H1 (cell line): ENCODE measurements around the gene TMEM106C.

Source experiments
- EP300 ChIP-seq, 2 experiments: IDR thresholded peaks; 1 replicate in 1 of 2; 2 replicates in 1 of 2; pipeline ENCODE4 v1.6.1; 2011 to 2012; ENCODE audit warnings: low read depth in 2 of 2, low read length in 2 of 2, mild to moderate bottlenecking in 2 of 2, borderline replicate concordance in 1 of 2, inconsistent platforms in 1 of 2, moderate library complexity in 1 of 2
- EZH2 ChIP-seq: fragments of 200-600 bp; sonication (generic); IDR thresholded peaks from 2 replicates; pipeline ENCODE4 v1.7.1; 2012; ENCODE audit warnings: low read depth, mild to moderate bottlenecking, moderate library complexity, low read length, inconsistent platforms; ENCODE audit not compliant: severe bottlenecking
- HDAC2 ChIP-seq, 2 experiments: fragments of 300-600 bp in 1 of 2; sonication (generic) in 1 of 2; IDR thresholded peaks; 2 replicates each; pipeline ENCODE4 v1.6.1; 2011 to 2012; ENCODE audit warnings: low read depth in 2 of 2, low read length in 2 of 2, mild to moderate bottlenecking in 2 of 2, moderate library complexity in 2 of 2, borderline replicate concordance in 1 of 2, inconsistent platforms in 1 of 2
- POLR2A ChIP-seq, 2 experiments: IDR thresholded peaks; 1 replicate in 1 of 2; 2 replicates in 1 of 2; pipeline ENCODE4 v1.6.1; 2011; ENCODE audit warnings: low read depth in 2 of 2, low read length in 2 of 2, mild to moderate bottlenecking in 2 of 2; ENCODE audit errors: control extremely low read depth in 1 of 2
- POLR2AphosphoS5 ChIP-seq: IDR thresholded peaks from 2 replicates; pipeline ENCODE4 v1.6.1; 2011; ENCODE audit warnings: low read depth, low read length
- RNF2 ChIP-seq: fragments of 200-900, 300-1000 bp; sonication (generic); IDR thresholded peaks from 2 replicates; pipeline ENCODE4 v1.7.1; 2016; ENCODE audit warnings: borderline replicate concordance, low read depth, mild to moderate bottlenecking, antibody characterized with exemption, low read length; ENCODE audit not compliant: poor library complexity, severe bottlenecking; ENCODE audit errors: missing control alignments
- SP2 ChIP-seq: IDR thresholded peaks from 2 replicates; pipeline ENCODE4 v1.6.1; 2012; ENCODE audit warnings: mild to moderate bottlenecking, low read length, inconsistent platforms
- TBP ChIP-seq: IDR thresholded peaks from 2 replicates; pipeline ENCODE4 v1.6.1; 2011; ENCODE audit warnings: low read depth, low read length, improper control_type of control experiment
- YY1 ChIP-seq: IDR thresholded peaks from 2 replicates; pipeline ENCODE4 v1.6.1; 2011; ENCODE audit warnings: low read depth, mild to moderate bottlenecking, low read length
- TF ChIP-seq, protein P1 (sequence below), 3 experiments: IDR thresholded peaks; 1 replicate in 2 of 3; 2 replicates in 1 of 3; pipeline versions ENCODE4 v1.5.1 to v1.6.1; 2011; ENCODE audit warnings: low read length in 3 of 3, mild to moderate bottlenecking in 3 of 3, inconsistent platforms in 2 of 3, low read depth in 1 of 3, moderate library complexity in 1 of 3; ENCODE audit not compliant: insufficient read depth in 1 of 3; ENCODE audit errors: control extremely low read depth in 1 of 3

DNA sequence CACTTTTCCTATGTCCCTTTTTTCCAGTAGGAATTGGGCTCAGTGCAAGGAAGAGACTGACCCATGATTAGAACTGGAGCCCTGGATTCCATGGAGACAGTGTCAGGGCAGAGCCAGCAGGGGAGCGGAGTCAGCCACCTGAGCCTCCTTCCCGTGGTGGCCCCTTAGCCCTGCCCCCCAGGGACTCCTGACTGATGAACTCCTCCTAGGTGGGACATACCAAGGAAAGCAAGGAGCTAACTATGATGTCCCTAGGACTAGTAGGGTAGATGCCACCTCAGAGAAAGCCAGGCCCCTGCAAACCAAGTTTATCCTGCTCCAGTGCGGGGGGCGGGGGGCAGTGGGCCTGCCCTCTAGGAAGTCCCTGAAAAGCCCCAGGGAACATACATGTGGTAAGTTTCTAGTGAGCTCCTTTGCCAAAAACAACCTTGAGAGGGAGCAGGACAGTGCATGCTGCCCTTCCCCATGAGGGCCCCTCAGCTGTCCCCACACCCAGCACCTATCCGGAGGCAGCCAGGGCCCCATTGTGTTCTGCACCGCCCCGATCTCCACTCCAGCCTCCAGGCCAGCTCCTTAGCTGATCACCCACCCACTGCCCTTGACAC, 47.1 kb downstream of the TMEM106C start:
- TF ChIP-seq POLR2A (IDR thresholded peaks at IDR 0.05; ENCODE audit: control extremely low read depth in 1 of 2, low read depth in 2 of 2, low read length in 2 of 2) (no peak), YY1 (no peak), HDAC2 (IDR thresholded peaks at IDR 0.05; ENCODE audit: borderline replicate concordance in 1 of 2, low read depth in 2 of 2, low read length in 2 of 2) (no peak), TBP (no peak), POLR2AphosphoS5 (no peak), RNF2 (no peak), EZH2 (no peak), SP2 (no peak), EP300 (IDR thresholded peaks at IDR 0.05; ENCODE audit: borderline replicate concordance in 1 of 2, low read depth in 2 of 2, low read length in 2 of 2) (no peak)
- TF ChIP-seq, protein P1, sequence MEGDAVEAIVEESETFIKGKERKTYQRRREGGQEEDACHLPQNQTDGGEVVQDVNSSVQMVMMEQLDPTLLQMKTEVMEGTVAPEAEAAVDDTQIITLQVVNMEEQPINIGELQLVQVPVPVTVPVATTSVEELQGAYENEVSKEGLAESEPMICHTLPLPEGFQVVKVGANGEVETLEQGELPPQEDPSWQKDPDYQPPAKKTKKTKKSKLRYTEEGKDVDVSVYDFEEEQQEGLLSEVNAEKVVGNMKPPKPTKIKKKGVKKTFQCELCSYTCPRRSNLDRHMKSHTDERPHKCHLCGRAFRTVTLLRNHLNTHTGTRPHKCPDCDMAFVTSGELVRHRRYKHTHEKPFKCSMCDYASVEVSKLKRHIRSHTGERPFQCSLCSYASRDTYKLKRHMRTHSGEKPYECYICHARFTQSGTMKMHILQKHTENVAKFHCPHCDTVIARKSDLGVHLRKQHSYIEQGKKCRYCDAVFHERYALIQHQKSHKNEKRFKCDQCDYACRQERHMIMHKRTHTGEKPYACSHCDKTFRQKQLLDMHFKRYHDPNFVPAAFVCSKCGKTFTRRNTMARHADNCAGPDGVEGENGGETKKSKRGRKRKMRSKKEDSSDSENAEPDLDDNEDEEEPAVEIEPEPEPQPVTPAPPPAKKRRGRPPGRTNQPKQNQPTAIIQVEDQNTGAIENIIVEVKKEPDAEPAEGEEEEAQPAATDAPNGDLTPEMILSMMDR (IDR thresholded peaks at IDR 0.05; ENCODE audit: control extremely low read depth in 1 of 3, insufficient read depth in 1 of 3, low read depth in 1 of 3, low read length in 3 of 3) = no peak
